Keratinocyte (primary cell): ENCODE measurements around the gene ACOXL. TPM values are rescaled to one million over a fixed set of nuclear protein-coding genes. Genes with fewer than 3 reads are reported as not detected.

Experiments
- DNase-seq: peaks from one replicate; pipeline ENCODE4 v3.0.0-alpha.2; 2011; ENCODE audit warnings: low read depth, missing footprints, low spot score
- FAIRE-seq: peaks from 2 replicates; lab custom pipeline; 2011; peaks lifted over from hg19 to GRCh38; lab: Jason Lieb, UNC
- H2AFZ ChIP-seq: 2 replicates; pipeline ENCODE4 v1.6.0; 2012; ENCODE audit warnings: low read length, control low read depth, inconsistent platforms; ENCODE audit not compliant: control insufficient read depth
- H3K27ac ChIP-seq: 2 replicates; pipeline ENCODE4 v1.5.1; 2011; ENCODE audit warnings: low read length; ENCODE audit not compliant: control insufficient read depth, insufficient read depth
- H3K27me3 ChIP-seq: 3 replicates; pipeline ENCODE4 v1.6.0; 2011; ENCODE audit warnings: low read length; ENCODE audit not compliant: control insufficient read depth, insufficient read depth; ENCODE audit errors: extremely low read depth
- H3K36me3 ChIP-seq, 2 experiments: 2 replicates in 1 of 2; 3 replicates in 1 of 2; pipeline ENCODE4 v1.5.1; 2011; ENCODE audit warnings: low read length in 2 of 2, mild to moderate bottlenecking in 1 of 2; ENCODE audit not compliant: control insufficient read depth in 2 of 2, insufficient read depth in 2 of 2; ENCODE audit errors: extremely low read depth in 1 of 2
- H3K4me1 ChIP-seq: 3 replicates; pipeline ENCODE4 v1.5.1; 2011; ENCODE audit warnings: low read length; ENCODE audit not compliant: control insufficient read depth, insufficient read depth; ENCODE audit errors: extremely low read depth
- H3K4me2 ChIP-seq: 3 replicates; pipeline ENCODE4 v1.6.0; 2011; ENCODE audit warnings: low read depth, low read length; ENCODE audit not compliant: control insufficient read depth, insufficient read depth; ENCODE audit errors: extremely low read depth
- H3K4me3 ChIP-seq, 3 experiments: fragments of 200-600 bp in 1 of 3; sonication (generic) in 1 of 3; 2 replicates in 2 of 3; 3 replicates in 1 of 3; pipeline ENCODE4 v1.5.1; 2011 to 2016; ENCODE audit warnings: low read length in 3 of 3, mild to moderate bottlenecking in 3 of 3, control low read depth in 2 of 3, inconsistent platforms in 1 of 3, low read depth in 1 of 3, mixed read lengths in 1 of 3, mixed run types in 1 of 3, moderate library complexity in 1 of 3; ENCODE audit not compliant: control insufficient read depth in 2 of 3, insufficient read depth in 2 of 3; ENCODE audit errors: extremely low read depth in 1 of 3
- H3K79me2 ChIP-seq: 2 replicates; pipeline ENCODE4 v1.6.0; 2012; ENCODE audit warnings: low read length; ENCODE audit not compliant: control insufficient read depth, insufficient read depth
- H3K9ac ChIP-seq: 3 replicates; pipeline ENCODE4 v1.6.0; 2011; ENCODE audit warnings: low read length; ENCODE audit not compliant: control insufficient read depth, insufficient read depth; ENCODE audit errors: extremely low read depth
- H3K9me1 ChIP-seq: 3 replicates; pipeline ENCODE4 v1.6.0; 2011; ENCODE audit warnings: low read length; ENCODE audit not compliant: control insufficient read depth, insufficient read depth; ENCODE audit errors: extremely low read depth
- H3K9me3 ChIP-seq: 2 replicates; pipeline ENCODE4 v1.5.1; 2012; ENCODE audit warnings: low read depth, low read length; ENCODE audit not compliant: control insufficient read depth
- H4K20me1 ChIP-seq: 3 replicates; pipeline ENCODE4 v1.6.0; 2011; ENCODE audit warnings: low read length; ENCODE audit not compliant: control insufficient read depth, insufficient read depth; ENCODE audit errors: extremely low read depth
- CTCF ChIP-seq, 3 experiments: IDR thresholded peaks in 1 of 3; conservative IDR thresholded peaks in 1 of 3; optimal IDR thresholded peaks in 1 of 3; 2 replicates in 2 of 3; 3 replicates in 1 of 3; pipeline versions ENCODE3 to v1.5.1; 2011; ENCODE audit warnings: low read length in 3 of 3, mild to moderate bottlenecking in 3 of 3, moderate library complexity in 2 of 3, control low read depth in 1 of 3, inconsistent platforms in 1 of 3; ENCODE audit not compliant: insufficient read depth in 2 of 3; ENCODE audit errors: extremely low read depth in 1 of 3
- EZH2 ChIP-seq: IDR thresholded peaks from one replicate; pipeline ENCODE4 v1.6.1; 2012; ENCODE audit warnings: inconsistent platforms, mild to moderate bottlenecking, low read length, moderate library complexity
- dilution Hi-C: fragments of 300-500 bp; cut with MboI; formaldehyde crosslinking; loops from one replicate; pipeline ENCODE4 v1.7.0; 2020; ENCODE audit warnings: low sequenced_read_pairs; ENCODE audit not compliant: extremely low pct_ligation_motif_present
- polyA plus RNA-seq, 5 experiments: library from polyadenylated mRNA; depleted of rRNA in 3 of 5; stranded (reverse) in 3 of 5; stranded (forward) in 1 of 5; unstranded in 1 of 5; fragments of >200 nt; gene quantifications; 1 replicate in 1 of 5; 2 replicates in 3 of 5; 3 replicates in 1 of 5; pipeline versions ENCODE4 v1.2.1 to v1.2.3, GENCODE V29; 2011 to 2012; ENCODE audit warnings: missing spikeins in 2 of 5, low read depth in 1 of 5, low replicate concordance in 1 of 5

The ACOXL gene
- polyA plus RNA-seq, 1 donor (not counting 4 experiments of a cell fraction or from before 2014, with no cell fraction given), result 0.04 TPM

GRCh38 chr2:110716959-110717645 lies 15.3 kb upstream of the ACOXL start:
- dilution Hi-C loops, result no loop called here
- no peak overlapping the region for H3K27ac ChIP-seq
- no peak for DNase-seq
- no peak overlapping the region for H3K4me2 ChIP-seq
- no peak overlapping the region for H3K9ac ChIP-seq
- no peak for TF ChIP-seq EZH2
- no peak for TF ChIP-seq CTCF (optimal IDR thresholded peaks at IDR 0.05 in 1 of 3, IDR thresholded peaks at IDR 0.05 in 1 of 3, conservative IDR thresholded peaks at IDR 0.05 in 1 of 3; ENCODE audit: extremely low read depth in 1 of 3, insufficient read depth in 2 of 3, low read length in 3 of 3)
- no peaks in the 10 kb centered on the region for H3K9me3 ChIP-seq
- H3K4me3 ChIP-seq, result no peak overlapping the region
- H3K36me3 ChIP-seq, result no peaks in the 10 kb centered on the region
- peaks cover 11% of the 10 kb centered on the region for H3K4me1 ChIP-seq
- no peak for FAIRE-seq
- H3K9me1 ChIP-seq, result no peaks in the 10 kb centered on the region
- H4K20me1 ChIP-seq, result no peaks in the 10 kb centered on the region
- peaks cover 9% of the 10 kb centered on the region for H3K27me3 ChIP-seq
- no peaks in the 10 kb centered on the region for H3K79me2 ChIP-seq
- no peak overlapping the region for H2AFZ ChIP-seq

GRCh38 chr2:110717734-110718133 lies 14.6 kb upstream of the ACOXL start:
- no peak overlapping the region for H3K4me3 ChIP-seq
- no peak overlapping the region for H2AFZ ChIP-seq
- no peak overlapping the region for H3K9ac ChIP-seq
- no peaks in the 10 kb centered on the region for H3K9me1 ChIP-seq
- no peaks in the 10 kb centered on the region for H4K20me1 ChIP-seq
- TF ChIP-seq EZH2 (no peak), CTCF (optimal IDR thresholded peaks at IDR 0.05 in 1 of 3, IDR thresholded peaks at IDR 0.05 in 1 of 3, conservative IDR thresholded peaks at IDR 0.05 in 1 of 3; ENCODE audit: extremely low read depth in 1 of 3, insufficient read depth in 2 of 3, low read length in 3 of 3) (no peak)
- DNase-seq, result no peak
- H3K27me3 ChIP-seq, result peaks cover 7% of the 10 kb centered on the region
- H3K4me1 ChIP-seq, result peaks cover 11% of the 10 kb centered on the region
- dilution Hi-C loops, result no loop called here
- H3K79me2 ChIP-seq, result no peaks in the 10 kb centered on the region
- FAIRE-seq, result no peak
- H3K36me3 ChIP-seq, result no peaks in the 10 kb centered on the region
- H3K9me3 ChIP-seq, result no peaks in the 10 kb centered on the region
- H3K27ac ChIP-seq, result no peak overlapping the region
- no peak overlapping the region for H3K4me2 ChIP-seq
